Bronchial epithelial cell (primary cell): ENCODE measurements around the gene CNRIP1. TPM values are rescaled to one million over a fixed set of nuclear protein-coding genes. Genes with fewer than 3 reads are reported as not detected.

Experiments
- DNase-seq: peaks from one replicate; pipeline ENCODE4 v3.0.0-alpha.2; 2010; ENCODE audit warnings: low read depth
- FAIRE-seq: peaks from 2 replicates; lab custom pipeline; 2011; peaks lifted over from hg19 to GRCh38; lab: Jason Lieb, UNC
- H3K27me3 ChIP-seq: 2 replicates; pipeline ENCODE4 v1.5.1; 2011; ENCODE audit warnings: low read length; ENCODE audit not compliant: control insufficient read depth, insufficient read depth
- H3K36me3 ChIP-seq: 2 replicates; pipeline ENCODE4 v1.5.1; 2011; ENCODE audit warnings: low read length; ENCODE audit not compliant: control insufficient read depth, insufficient read depth
- H3K4me3 ChIP-seq: 2 replicates; pipeline ENCODE4 v1.5.1; 2011; ENCODE audit warnings: mild to moderate bottlenecking, low read depth, low read length, control low read depth
- CTCF ChIP-seq: IDR thresholded peaks from 2 replicates; pipeline ENCODE4 v1.5.1; 2011; ENCODE audit warnings: mild to moderate bottlenecking, moderate library complexity, low read length, control low read depth, inconsistent platforms; ENCODE audit not compliant: insufficient read depth, severe bottlenecking
- total RNA-seq: library from RNA; depleted of rRNA; stranded (reverse); fragments of >200 nt; gene quantifications from 2 replicates; pipeline ENCODE4 v1.2.1, GENCODE V29; 2014

Gene CNRIP1
- total RNA-seq, 1 donor from 2014 or later = 0.26 TPM

GRCh38 chr2:68250196-68250595, 69.6 kb downstream of the CNRIP1 start:
- Histone ChIP-seq H3K4me3 (peak overlapping the region; percentile 93), H3K36me3 (no peaks in the 10 kb centered on the region), H3K27me3 (no peaks in the 10 kb centered on the region)
- FAIRE-seq (no peak), DNase-seq (no peak)
- no peak for TF ChIP-seq CTCF

GRCh38 chr2:68248806-68249205, 70.9 kb downstream of the CNRIP1 start:
- Histone ChIP-seq H3K4me3 (no peak overlapping the region), H3K27me3 (no peaks in the 10 kb centered on the region), H3K36me3 (no peaks in the 10 kb centered on the region)
- TF ChIP-seq CTCF = no peak
- DNase-seq (no peak), FAIRE-seq (no peak)

- no peak overlapping the region for H3K4me3 ChIP-seq
- FAIRE-seq (no peak), DNase-seq (no peak)
- no peaks in the 10 kb centered on the region for H3K27me3 ChIP-seq
- no peaks in the 10 kb centered on the region for H3K36me3 ChIP-seq
- TF ChIP-seq CTCF = no peak
Observed at GRCh38 chr2:68248361-68248760, 71.4 kb downstream of the CNRIP1 start.

GRCh38 chr2:68246396-68246795, 73.4 kb downstream of the CNRIP1 start:
- no peak for TF ChIP-seq CTCF
- no peaks in the 10 kb centered on the region for H3K36me3 ChIP-seq
- H3K4me3 ChIP-seq = no peak overlapping the region
- no peaks in the 10 kb centered on the region for H3K27me3 ChIP-seq
- DNase-seq (no peak), FAIRE-seq (no peak)

GRCh38 chr2:68245672-68246071, 74.1 kb downstream of the CNRIP1 start:
- DNase-seq (no peak), FAIRE-seq (no peak)
- Histone ChIP-seq H3K27me3 (no peaks in the 10 kb centered on the region), H3K4me3 (no peak overlapping the region), H3K36me3 (no peaks in the 10 kb centered on the region)
- no peak for TF ChIP-seq CTCF

GRCh38 chr2:68245066-68245465, 74.7 kb downstream of the CNRIP1 start:
- no peaks in the 10 kb centered on the region for H3K36me3 ChIP-seq
- no peak overlapping the region for H3K4me3 ChIP-seq
- TF ChIP-seq CTCF = no peak
- no peaks in the 10 kb centered on the region for H3K27me3 ChIP-seq
- DNase-seq (no peak), FAIRE-seq (no peak)
